Measurements from ENCODE around the gene BICD2. TPM values are rescaled to one million over a fixed set of nuclear protein-coding genes. Genes with fewer than 3 reads are reported as not detected.

BICD2 gene
- total and polyA plus RNA-seq, 2 donors (not counting 1 experiment from before 2014, with no cell fraction given) = 9.1 to 35.8 TPM

- Histone ChIP-seq H3K4me2 (ENCODE audit: extremely low read depth, insufficient read depth, low read length) (no peak overlapping the region), H3K27me3 (ENCODE audit: control insufficient read depth, insufficient read depth, low read length) (no peaks in the 10 kb centered on the region), H3K9ac (ENCODE audit: insufficient read depth, low read length) (no peak overlapping the region), H3K4me1 (ENCODE audit: control insufficient read depth, extremely low read depth, insufficient read depth, low read length) (no peaks in the 10 kb centered on the region), H2AFZ (ENCODE audit: low read length) (no peak overlapping the region), H3K36me3 (ENCODE audit: control insufficient read depth, insufficient read depth, low read length) (no peaks in the 10 kb centered on the region), H3K9me3 (ENCODE audit: control insufficient read depth, insufficient read depth, low read depth, low read length) (no peaks in the 10 kb centered on the region), H3K4me3 (replicated peaks in 1 of 4; ENCODE audit: control extremely low read depth in 1 of 4, insufficient read depth in 1 of 4, low read depth in 3 of 4, low read length in 4 of 4) (no peak overlapping the region), H3K79me2 (ENCODE audit: control insufficient read depth, insufficient read depth, low read length) (no peaks in the 10 kb centered on the region), H4K20me1 (ENCODE audit: control insufficient read depth, extremely low read depth, insufficient read depth, low read length) (no peaks in the 10 kb centered on the region), H3K27ac (ENCODE audit: insufficient read depth, low read length) (no peak overlapping the region)
- DNase-seq (ENCODE audit: low read depth in 2 of 2) = no peak
- TF ChIP-seq EZH2 (IDR thresholded peaks at IDR 0.05; ENCODE audit: low read length, missing control alignments) (no peak), CTCF (conservative IDR thresholded peaks at IDR 0.05 in 1 of 2, IDR thresholded peaks at IDR 0.05 in 1 of 2; ENCODE audit: low read depth in 1 of 2, low read length in 2 of 2) (no peak)
Measured at GRCh38 chr9:92685022-92685421, 79.6 kb downstream of the BICD2 start.

- H3K4me3 ChIP-seq (replicated peaks in 1 of 4; ENCODE audit: control extremely low read depth in 1 of 4, insufficient read depth in 1 of 4, low read depth in 3 of 4, low read length in 4 of 4) = no peak overlapping the region
- H3K9me3 ChIP-seq (ENCODE audit: control insufficient read depth, insufficient read depth, low read depth, low read length) = no peaks in the 10 kb centered on the region
- no peaks in the 10 kb centered on the region for H3K4me1 ChIP-seq (ENCODE audit: control insufficient read depth, extremely low read depth, insufficient read depth, low read length)
- H3K27ac ChIP-seq (ENCODE audit: insufficient read depth, low read length) = no peak overlapping the region
- no peaks in the 10 kb centered on the region for H3K79me2 ChIP-seq (ENCODE audit: control insufficient read depth, insufficient read depth, low read length)
- no peak overlapping the region for H2AFZ ChIP-seq (ENCODE audit: low read length)
- no peaks in the 10 kb centered on the region for H3K36me3 ChIP-seq (ENCODE audit: control insufficient read depth, insufficient read depth, low read length)
- no peaks in the 10 kb centered on the region for H3K27me3 ChIP-seq (ENCODE audit: control insufficient read depth, insufficient read depth, low read length)
- H3K9ac ChIP-seq (ENCODE audit: insufficient read depth, low read length) = no peak overlapping the region
- DNase-seq (ENCODE audit: low read depth in 2 of 2) = no peak
- no peak for TF ChIP-seq CTCF (conservative IDR thresholded peaks at IDR 0.05 in 1 of 2, IDR thresholded peaks at IDR 0.05 in 1 of 2; ENCODE audit: low read depth in 1 of 2, low read length in 2 of 2)
- no peak for TF ChIP-seq EZH2 (IDR thresholded peaks at IDR 0.05; ENCODE audit: low read length, missing control alignments)
- no peak overlapping the region for H3K4me2 ChIP-seq (ENCODE audit: extremely low read depth, insufficient read depth, low read length)
- no peaks in the 10 kb centered on the region for H4K20me1 ChIP-seq (ENCODE audit: control insufficient read depth, extremely low read depth, insufficient read depth, low read length)
Measured at GRCh38 chr9:92682269-92682668, 82.4 kb downstream of the BICD2 start.

DNA sequence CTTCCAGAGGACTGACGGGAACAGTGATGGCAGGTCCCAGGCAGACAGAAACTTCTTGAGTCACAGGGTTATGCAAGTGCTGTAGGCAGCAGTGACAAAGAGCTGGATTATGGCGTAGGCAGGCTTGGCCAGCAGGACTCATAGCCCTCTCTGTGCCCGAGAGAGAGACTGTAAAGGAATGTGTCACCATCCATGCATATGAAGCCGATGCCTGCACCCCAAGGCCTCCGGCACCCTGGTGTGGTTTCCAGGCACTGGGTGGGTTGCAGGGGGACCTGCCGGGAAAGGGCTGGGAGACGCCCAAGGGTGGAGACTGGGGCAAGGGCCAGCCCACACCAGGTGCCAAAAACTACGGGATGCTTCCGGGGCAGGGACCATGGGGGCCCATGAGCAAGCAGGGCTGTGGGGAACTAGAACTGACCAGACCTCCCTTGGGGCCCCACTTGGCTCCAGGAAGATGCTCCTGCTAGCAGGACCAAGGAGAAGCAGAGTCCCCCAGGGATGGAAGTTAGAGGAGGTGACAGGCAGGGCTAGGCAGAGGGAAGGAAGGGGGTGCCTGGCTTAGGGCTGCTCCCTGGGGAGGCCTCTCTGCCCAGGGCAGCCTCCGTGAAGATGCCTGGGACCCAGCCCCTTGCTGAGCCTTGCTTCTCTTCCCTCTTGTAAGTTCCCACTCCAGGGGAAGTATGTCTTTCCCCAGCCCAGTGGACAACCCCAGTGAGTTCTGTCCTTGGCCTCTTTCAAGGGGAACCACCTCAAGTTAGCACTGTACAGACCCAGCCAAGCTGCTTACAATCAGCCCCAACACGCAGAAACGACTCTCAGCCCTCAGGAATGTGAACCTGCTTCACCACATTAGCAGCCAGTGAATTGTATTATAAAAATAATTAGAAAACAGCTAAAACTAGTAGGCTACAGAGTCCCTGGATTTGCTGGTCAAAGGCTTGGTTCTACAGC is 84.2 kb downstream of the BICD2 start:
- Histone ChIP-seq H4K20me1 (ENCODE audit: control insufficient read depth, extremely low read depth, insufficient read depth, low read length) (no peaks in the 10 kb centered on the region), H3K4me2 (ENCODE audit: extremely low read depth, insufficient read depth, low read length) (no peak overlapping the region), H3K9me3 (ENCODE audit: control insufficient read depth, insufficient read depth, low read depth, low read length) (no peaks in the 10 kb centered on the region), H2AFZ (ENCODE audit: low read length) (no peak overlapping the region), H3K9ac (ENCODE audit: insufficient read depth, low read length) (no peak overlapping the region), H3K4me3 (replicated peaks in 1 of 4; ENCODE audit: control extremely low read depth in 1 of 4, insufficient read depth in 1 of 4, low read depth in 3 of 4, low read length in 4 of 4) (no peak overlapping the region), H3K4me1 (ENCODE audit: control insufficient read depth, extremely low read depth, insufficient read depth, low read length) (no peaks in the 10 kb centered on the region), H3K27ac (ENCODE audit: insufficient read depth, low read length) (no peak overlapping the region), H3K27me3 (ENCODE audit: control insufficient read depth, insufficient read depth, low read length) (no peaks in the 10 kb centered on the region), H3K79me2 (ENCODE audit: control insufficient read depth, insufficient read depth, low read length) (no peaks in the 10 kb centered on the region), H3K36me3 (ENCODE audit: control insufficient read depth, insufficient read depth, low read length) (no peaks in the 10 kb centered on the region)
- TF ChIP-seq EZH2 (IDR thresholded peaks at IDR 0.05; ENCODE audit: low read length, missing control alignments) (no peak), CTCF (conservative IDR thresholded peaks at IDR 0.05 in 1 of 2, IDR thresholded peaks at IDR 0.05 in 1 of 2; ENCODE audit: low read depth in 1 of 2, low read length in 2 of 2) (no peak)
- DNase-seq (ENCODE audit: low read depth in 2 of 2) = peak in 1 of 2 donors; percentile 51
